A673 (cell line): ENCODE measurements around the gene RASAL2. TPM values are rescaled to one million over a fixed set of nuclear protein-coding genes. Genes with fewer than 3 reads are reported as not detected.

Experiments used
- BruUV-seq: library from RNA; stranded (reverse); fragments of 400-500 nt; replicated peaks from 2 replicates; lab custom pipeline; 2021; lab: Mats Ljungman, UMichigan
- CTCF ChIA-PET: fragments of 300-600 bp; sonication (Branson Sonifier 250); formaldehyde crosslinking; loops from one replicate; lab custom pipeline; 2022; ENCODE audit warnings: antibody characterized with exemption; lab: Charles Lee
- POLR2A ChIA-PET: fragments of 300-600 bp; sonication (Branson Sonifier 250); formaldehyde crosslinking; loops from one replicate; lab custom pipeline; 2022; ENCODE audit warnings: antibody characterized with exemption; ENCODE audit not compliant: low non-redundant PET; lab: Charles Lee
- DNase-seq: peaks from one replicate; pipeline ENCODE4 v3.0.0-alpha.2; 2015; ENCODE audit warnings: low spot score
- H3K27ac ChIP-seq: fragments of 200-600 bp; sonication (generic); 2 replicates; pipeline ENCODE4 v1.5.1; 2016; ENCODE audit warnings: mixed run types, low read depth, mild to moderate bottlenecking, mixed read lengths, antibody characterized with exemption, low read length; ENCODE audit not compliant: poor library complexity, severe bottlenecking
- H3K27me3 ChIP-seq: fragments of 200-600 bp; sonication (generic); replicated peaks from 2 replicates; pipeline ENCODE4 v1.6.1; 2017; ENCODE audit warnings: mixed run types, low read depth, mild to moderate bottlenecking, mixed read lengths, antibody characterized with exemption, low read length; ENCODE audit not compliant: insufficient read depth, poor library complexity
- H3K36me3 ChIP-seq: fragments of 200-600 bp; sonication (generic); 2 replicates; pipeline ENCODE4 v1.6.1; 2016; ENCODE audit warnings: mixed run types, mild to moderate bottlenecking, mixed read lengths, antibody characterized with exemption, low read length; ENCODE audit not compliant: insufficient read depth, poor library complexity, severe bottlenecking
- H3K4me1 ChIP-seq: fragments of 200-600 bp; sonication (generic); 2 replicates; pipeline ENCODE4 v1.6.1; 2017; ENCODE audit warnings: mixed run types, mild to moderate bottlenecking, mixed read lengths, antibody characterized with exemption, low read length; ENCODE audit not compliant: insufficient read depth, poor library complexity, severe bottlenecking
- H3K4me3 ChIP-seq: fragments of 200-600 bp; sonication (generic); 2 replicates; pipeline ENCODE4 v1.5.1; 2016; ENCODE audit warnings: low read depth, mixed run types, mild to moderate bottlenecking, mixed read lengths, low read length; ENCODE audit not compliant: poor library complexity, severe bottlenecking
- H3K9me3 ChIP-seq: fragments of 200-600 bp; sonication (generic); 2 replicates; pipeline ENCODE4 v1.6.1; 2016; ENCODE audit warnings: mixed run types, low read depth, mild to moderate bottlenecking, mixed read lengths, antibody characterized with exemption, low read length; ENCODE audit not compliant: poor library complexity, severe bottlenecking
- CTCF ChIP-seq: fragments of 300-800, 200-600 bp; sonication (generic); conservative IDR thresholded peaks from 2 replicates; pipeline ENCODE4 v1.5.1; 2017; ENCODE audit warnings: low read depth, mild to moderate bottlenecking, antibody characterized with exemption, low read length, moderate library complexity, mixed read lengths
- EZH2 ChIP-seq: fragments of 200-600 bp; sonication (generic); IDR thresholded peaks from 2 replicates; pipeline ENCODE4 v1.6.1; 2017; ENCODE audit warnings: borderline replicate concordance, low read depth, mild to moderate bottlenecking, mixed read lengths, antibody characterized with exemption, low read length; ENCODE audit not compliant: poor library complexity, severe bottlenecking
- intact Hi-C: fragments of 100-400 bp; cut with micrococcal nuclease; formaldehyde crosslinking; loops from one replicate; pipeline ENCODE4 v1.10.0; 2022; ENCODE audit not compliant: unreplicated experiment
- total RNA-seq: library from RNA; stranded (reverse); gene quantifications from 2 replicates; pipeline ENCODE4 v1.2.3, GENCODE V29; 2021

The RASAL2 gene
- total RNA-seq, 1 experiment from 2014 or later: 8.3 TPM

DNA sequence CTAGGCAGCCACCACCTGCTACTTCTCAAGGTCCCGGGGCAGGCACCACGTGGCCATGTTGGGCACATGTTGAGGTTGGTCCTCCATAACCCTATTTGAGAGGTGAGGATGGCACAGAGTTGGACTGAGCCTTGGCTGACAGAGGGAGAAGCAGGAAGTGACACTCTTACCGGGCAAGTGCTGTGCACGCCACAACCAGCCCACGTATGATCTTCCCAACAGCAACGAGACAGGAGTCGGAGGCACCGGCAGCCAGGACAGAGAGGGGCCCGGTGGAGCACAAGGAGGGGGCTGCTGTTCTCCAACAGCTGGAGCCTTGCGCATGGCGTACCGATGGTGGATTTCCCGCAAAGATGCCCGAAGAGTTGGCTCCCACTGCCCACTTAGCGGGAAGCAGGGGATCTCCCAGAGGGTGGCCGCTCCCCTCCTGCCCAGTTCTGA lies 399.4 kb downstream of the RASAL2 start:
- Histone ChIP-seq H3K4me1 (no peaks in the 10 kb centered on the region), H3K4me3 (no peak overlapping the region), H3K36me3 (no peaks in the 10 kb centered on the region), H3K27ac (no peak overlapping the region), H3K9me3 (no peaks in the 10 kb centered on the region), H3K27me3 (no peaks in the 10 kb centered on the region)
- TF ChIP-seq CTCF (no peak), EZH2 (no peak)
- intact Hi-C loops: no loop called here
- BruUV-seq: no TSS peak
- ChIA-PET CTCF (no interaction called here), POLR2A (no interaction called here)
- no peak for DNase-seq

DNA sequence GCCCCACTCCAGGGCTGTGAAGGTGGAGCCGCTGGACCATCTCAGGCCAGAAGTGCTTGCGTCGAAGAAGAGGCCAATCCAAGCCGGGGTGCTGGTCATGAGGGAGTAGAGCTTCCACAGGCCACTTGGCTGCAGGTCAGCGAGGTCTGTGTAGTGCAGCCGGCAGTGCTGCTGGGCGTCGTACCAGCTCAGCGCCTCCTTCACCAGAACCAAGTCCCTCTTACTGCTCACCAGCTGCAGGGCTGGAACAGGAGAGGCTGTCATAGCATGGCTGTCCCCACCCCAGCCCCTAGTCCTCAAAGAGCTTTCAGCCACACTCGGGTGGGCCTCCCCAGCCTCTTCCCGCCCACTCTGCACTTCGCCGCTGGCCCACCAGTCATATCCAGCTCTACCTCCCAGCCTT lies 400.7 kb downstream of the RASAL2 start:
- Histone ChIP-seq H3K4me3 (no peak overlapping the region), H3K9me3 (no peaks in the 10 kb centered on the region), H3K36me3 (no peaks in the 10 kb centered on the region), H3K4me1 (no peaks in the 10 kb centered on the region), H3K27ac (no peak overlapping the region), H3K27me3 (no peaks in the 10 kb centered on the region)
- DNase-seq: no peak
- no TSS peak for BruUV-seq
- ChIA-PET CTCF (no interaction called here), POLR2A (no interaction called here)
- no peak for TF ChIP-seq CTCF
- TF ChIP-seq EZH2: no peak
- intact Hi-C loops: no loop called here

GRCh38 chr1:178495158-178495557 lies 401.3 kb downstream of the RASAL2 start:
- Histone ChIP-seq H3K4me1 (no peaks in the 10 kb centered on the region), H3K9me3 (no peaks in the 10 kb centered on the region), H3K27ac (no peak overlapping the region), H3K4me3 (no peak overlapping the region), H3K36me3 (no peaks in the 10 kb centered on the region), H3K27me3 (no peaks in the 10 kb centered on the region)
- no peak for DNase-seq
- BruUV-seq: no TSS peak
- CTCF ChIA-PET: no interaction called here
- intact Hi-C loops: no loop called here
- TF ChIP-seq CTCF (no peak), EZH2 (no peak)
- POLR2A ChIA-PET: no interaction called here
